Epithelial cell of esophagus (primary cell): Measurements from ENCODE around the gene PIGZ.

Experiments
- DNase-seq: peaks from one replicate; pipeline ENCODE4 v3.0.0; 2010; ENCODE audit warnings: low read depth
- H3K4me3 ChIP-seq: 2 replicates; pipeline ENCODE4 v1.5.1; 2011; ENCODE audit warnings: mild to moderate bottlenecking, low read length, control low read depth
- CTCF ChIP-seq: IDR thresholded peaks from 2 replicates; pipeline ENCODE4 v1.5.1; 2011; ENCODE audit warnings: low read depth, mild to moderate bottlenecking, low read length, control low read depth, inconsistent platforms; ENCODE audit not compliant: insufficient read depth; ENCODE audit errors: missing control alignments

The PIGZ gene

GRCh38 chr3:196968233-196969133 lies at the start of gene PIGZ:
Gene PIGZ (minus strand): TSS chr3:196968833. CDS start chr3:196952031, 16,802 bp downstream.
- peak; percentile 56 for DNase-seq
- H3K4me3 ChIP-seq = peak within 1 kb of the TSS; percentile 51
- no peak for TF ChIP-seq CTCF

- TF ChIP-seq CTCF = no peak
- no peak overlapping the region for H3K4me3 ChIP-seq
- no peak for DNase-seq
Measured at GRCh38 chr3:197017003-197017402, 48.4 kb upstream of the PIGZ start.

- TF ChIP-seq CTCF = no peak
- H3K4me3 ChIP-seq = no peak overlapping the region
- no peak for DNase-seq
Measured at GRCh38 chr3:197015790-197016736, 47.4 kb upstream of the PIGZ start.

- DNase-seq = no peak
- no peak for TF ChIP-seq CTCF
- H3K4me3 ChIP-seq = no peak overlapping the region
Measured at GRCh38 chr3:197014942-197015575, 46.4 kb upstream of the PIGZ start.

- H3K4me3 ChIP-seq = no peak overlapping the region
- no peak for DNase-seq
- TF ChIP-seq CTCF = no peak
Measured at GRCh38 chr3:197014024-197014423, 45.4 kb upstream of the PIGZ start.

- TF ChIP-seq CTCF = no peak
Measured at GRCh38 chr3:197012540-197012883, 43.9 kb upstream of the PIGZ start.

More at GRCh38 chr3:197012540-197012883, 43.9 kb upstream of the PIGZ start:
- H3K4me3 ChIP-seq = no peak overlapping the region
- DNase-seq = no peak
